Activated CD4-positive, alpha-beta T cell treated with anti-CD3 and anti-CD28 coated beads for 4 hours (primary cell): Measurements from ENCODE around the gene KCNK7.
A peak's percentile ranks its signal among the peaks of the same experiment; 100 is the strongest.

Experiments
- DNase-seq, 2 donors: peaks; one replicate each; pipeline ENCODE4 v3.0.0-alpha.2; 2020

KCNK7 gene

GRCh38 chr11:65625628-65626342 is 30.2 kb upstream of the KCNK7 start:
- peak; percentile 48 to 49 for DNase-seq

DNA sequence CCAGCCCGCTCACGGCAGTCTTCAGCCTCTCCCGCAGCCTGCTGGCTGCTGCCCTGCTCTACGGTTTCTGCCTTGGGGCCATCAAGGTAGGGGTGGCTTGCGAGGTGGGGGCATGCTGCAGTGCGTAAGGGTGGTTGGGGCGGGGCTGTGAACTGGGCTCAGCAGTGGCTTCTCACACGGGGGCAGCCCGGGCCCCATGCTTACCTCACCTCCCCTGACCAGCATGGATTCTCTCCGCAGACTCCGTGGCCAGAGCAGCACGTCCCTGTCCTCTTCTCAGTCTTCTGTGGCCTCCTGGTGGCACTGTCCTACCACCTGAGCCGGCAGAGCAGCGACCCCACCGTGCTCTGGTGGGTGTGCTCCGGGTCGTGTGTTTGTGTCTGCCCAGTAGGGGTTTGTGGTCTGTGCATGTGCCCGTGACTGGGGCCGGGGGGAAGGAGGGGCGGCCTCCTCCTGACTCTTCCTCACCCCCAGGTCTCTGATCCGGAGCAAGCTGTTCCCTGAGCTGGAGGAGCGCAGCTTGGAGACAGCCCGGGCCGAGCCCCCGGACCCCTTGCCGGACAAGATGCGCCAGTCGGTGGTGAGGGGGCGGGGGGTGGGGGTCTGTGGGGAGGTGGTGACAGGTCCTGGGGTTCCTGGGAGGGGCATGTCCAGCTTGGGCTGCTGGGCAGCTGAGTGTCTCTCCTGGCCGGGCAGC is 29.5 kb upstream of the KCNK7 start:
- no peak for DNase-seq

GRCh38 chr11:65623852-65624616 is 28.4 kb upstream of the KCNK7 start:
- DNase-seq = no peak

GRCh38 chr11:65623177-65623576 is 27.6 kb upstream of the KCNK7 start:
- DNase-seq = no peak

DNA sequence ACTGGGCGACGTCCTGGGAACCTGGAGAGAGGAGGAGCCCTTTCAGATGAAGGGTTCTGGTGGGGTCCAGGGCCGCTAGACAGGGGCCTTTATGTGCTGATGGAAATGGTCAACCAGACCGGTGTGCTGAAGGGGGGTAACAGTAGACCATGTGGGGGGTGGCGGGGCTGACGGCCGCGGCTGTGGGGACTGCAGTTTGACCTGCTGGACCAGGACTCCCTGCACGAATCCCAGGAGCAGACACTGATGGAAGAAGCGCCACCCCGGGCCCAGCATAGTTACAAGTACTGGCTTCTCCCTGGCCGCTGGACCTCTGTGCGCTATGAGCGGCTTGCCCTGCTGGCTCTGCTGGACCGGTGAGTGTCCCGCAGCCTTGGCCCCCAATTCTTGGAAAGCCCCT is 26.4 kb upstream of the KCNK7 start:
- DNase-seq = no peak

DNA sequence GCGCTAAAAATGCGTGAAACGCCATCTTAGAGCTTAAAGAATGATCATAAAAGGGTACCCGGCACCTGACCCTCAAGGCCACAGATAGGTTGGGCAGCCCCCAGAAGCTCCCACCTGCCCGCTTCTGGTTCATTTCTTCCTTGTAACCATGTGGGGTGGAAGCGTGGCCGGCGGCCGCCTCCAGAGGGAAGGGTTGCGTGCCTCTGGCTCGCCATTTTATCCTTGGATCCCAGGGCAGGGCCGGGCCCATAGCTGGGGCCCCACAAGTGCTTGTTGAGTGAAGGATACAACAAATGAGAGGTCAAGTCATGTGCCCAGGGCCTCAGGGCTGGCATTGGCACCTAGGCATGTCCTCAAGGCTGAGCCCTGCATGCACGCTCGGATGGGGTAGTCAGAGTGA is 25.9 kb upstream of the KCNK7 start:
- DNase-seq = no peak

- no peak for DNase-seq
Measured at GRCh38 chr11:65620666-65621065, 25.1 kb upstream of the KCNK7 start.

DNA sequence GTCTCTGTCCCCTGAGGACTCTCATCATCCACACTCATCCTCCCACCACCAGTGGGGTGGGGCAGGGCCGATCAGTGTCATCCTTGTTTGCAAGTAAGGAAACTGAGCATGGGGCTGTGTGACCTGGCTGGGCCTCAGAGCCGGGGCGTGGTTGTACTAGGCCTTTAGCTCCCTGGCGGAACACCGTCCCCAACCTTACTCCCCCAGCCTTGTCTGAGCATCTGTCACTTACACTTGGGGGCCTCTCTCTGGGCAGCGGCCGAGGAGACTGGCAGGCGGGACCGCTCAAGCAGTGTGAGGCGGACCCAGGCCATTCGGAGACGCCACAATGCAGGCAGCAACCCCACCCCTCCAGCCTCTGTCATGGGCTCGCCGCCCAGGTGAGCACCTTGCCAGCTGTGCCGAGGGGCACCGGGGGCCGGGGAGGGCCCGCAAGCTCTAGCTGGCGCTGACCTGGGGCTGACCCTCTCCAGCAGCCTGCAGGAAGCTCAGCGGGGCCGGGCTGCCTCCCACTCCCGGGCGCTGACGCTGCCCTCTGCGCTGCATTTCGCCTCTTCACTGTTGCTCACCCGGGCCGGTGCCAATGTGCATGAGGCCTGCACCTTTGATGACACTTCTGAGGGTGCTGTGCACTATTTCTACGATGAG is 23.8 kb upstream of the KCNK7 start:
- DNase-seq = no peak

DNA sequence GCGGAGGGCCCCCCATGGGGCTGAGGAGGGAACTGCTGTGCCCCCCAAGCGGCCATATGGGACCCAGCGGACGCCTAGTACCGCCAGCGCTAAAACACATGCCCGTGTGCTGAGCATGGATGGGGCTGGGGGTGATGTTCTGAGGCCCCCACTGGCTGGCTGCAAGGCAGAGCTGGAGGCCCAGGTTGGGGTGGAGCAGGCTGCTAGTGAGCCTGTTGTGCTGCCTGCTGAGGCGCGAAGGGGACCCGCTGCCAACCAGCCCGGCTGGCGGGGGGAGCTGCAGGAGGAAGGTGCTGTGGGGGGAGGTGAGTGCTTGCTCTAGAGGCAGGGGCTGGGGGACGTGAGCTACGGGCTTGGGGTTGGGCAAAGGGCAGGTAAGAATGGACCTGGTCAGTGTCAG is 23.2 kb upstream of the KCNK7 start:
- no peak for DNase-seq

DNA sequence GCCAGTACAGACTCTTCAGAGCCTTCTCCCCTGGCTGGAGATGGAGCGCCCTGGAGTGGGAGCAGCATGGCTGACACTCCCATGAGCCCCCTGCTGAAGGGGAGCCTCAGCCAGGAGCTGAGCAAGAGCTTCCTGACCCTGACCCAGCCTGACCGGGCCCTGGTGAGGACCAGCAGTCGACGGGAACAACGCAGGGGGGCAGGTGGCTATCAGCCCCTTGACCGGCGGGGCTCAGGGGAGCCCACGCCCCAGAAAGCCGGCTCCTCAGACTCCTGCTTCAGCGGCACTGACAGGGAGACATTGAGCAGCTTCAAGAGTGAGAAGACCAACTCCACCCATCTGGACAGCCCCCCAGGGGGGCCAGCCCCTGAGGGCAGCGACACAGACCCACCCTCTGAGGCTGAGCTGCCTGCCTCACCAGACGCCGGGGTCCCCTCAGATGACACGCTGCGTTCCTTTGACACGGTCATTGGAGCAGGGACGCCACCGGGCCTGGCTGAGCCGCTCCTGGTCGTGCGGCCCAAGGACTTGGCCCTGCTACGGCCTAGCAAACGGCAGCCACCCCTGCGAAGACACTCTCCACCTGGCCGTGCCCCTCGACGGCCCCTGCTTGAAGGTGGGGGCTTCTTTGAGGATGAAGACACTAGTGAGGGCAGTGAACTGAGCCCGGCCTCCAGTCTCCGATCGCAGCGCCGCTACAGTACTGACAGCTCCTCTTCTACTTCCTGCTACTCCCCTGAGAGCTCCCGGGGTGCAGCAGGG is 22.6 kb upstream of the KCNK7 start:
- no peak for DNase-seq

- DNase-seq = no peak
Measured at GRCh38 chr11:65617136-65617850, 21.7 kb upstream of the KCNK7 start.

GRCh38 chr11:65616575-65617001 is 21.0 kb upstream of the KCNK7 start:
- no peak for DNase-seq

GRCh38 chr11:65615950-65616574 is 20.5 kb upstream of the KCNK7 start:
- no peak for DNase-seq

- DNase-seq = peak; percentile 100
Measured at GRCh38 chr11:65615229-65615949, 19.8 kb upstream of the KCNK7 start, which contains the start of gene PCNX3. PCNX3 (plus strand) TSS chr11:65615776; CDS start chr11:65616312, 536 bp downstream.

GRCh38 chr11:65613091-65613928 is 17.7 kb upstream of the KCNK7 start:
- peak in 1 of 2 donors; percentile 25 for DNase-seq

DNA sequence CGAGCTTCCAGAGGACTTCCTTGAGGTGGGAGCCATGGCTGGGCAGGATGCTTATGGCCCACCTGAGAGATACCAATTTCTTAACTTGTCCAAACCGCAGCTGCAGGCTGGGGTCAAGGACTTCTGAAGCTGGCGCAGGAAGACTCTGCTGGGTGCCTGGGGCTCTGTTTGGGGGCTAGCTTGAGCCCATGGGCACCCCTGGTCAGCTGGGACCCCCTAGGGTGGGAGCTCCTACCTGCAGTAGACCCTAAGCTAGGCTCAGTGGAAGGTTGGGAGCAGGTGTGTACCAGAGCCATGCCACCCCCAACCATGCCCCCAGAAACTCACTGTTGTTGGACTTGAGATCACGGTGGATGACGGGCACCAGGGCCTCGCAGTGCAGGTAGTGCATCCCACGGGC is 17.1 kb upstream of the KCNK7 start:
- no peak for DNase-seq

DNA sequence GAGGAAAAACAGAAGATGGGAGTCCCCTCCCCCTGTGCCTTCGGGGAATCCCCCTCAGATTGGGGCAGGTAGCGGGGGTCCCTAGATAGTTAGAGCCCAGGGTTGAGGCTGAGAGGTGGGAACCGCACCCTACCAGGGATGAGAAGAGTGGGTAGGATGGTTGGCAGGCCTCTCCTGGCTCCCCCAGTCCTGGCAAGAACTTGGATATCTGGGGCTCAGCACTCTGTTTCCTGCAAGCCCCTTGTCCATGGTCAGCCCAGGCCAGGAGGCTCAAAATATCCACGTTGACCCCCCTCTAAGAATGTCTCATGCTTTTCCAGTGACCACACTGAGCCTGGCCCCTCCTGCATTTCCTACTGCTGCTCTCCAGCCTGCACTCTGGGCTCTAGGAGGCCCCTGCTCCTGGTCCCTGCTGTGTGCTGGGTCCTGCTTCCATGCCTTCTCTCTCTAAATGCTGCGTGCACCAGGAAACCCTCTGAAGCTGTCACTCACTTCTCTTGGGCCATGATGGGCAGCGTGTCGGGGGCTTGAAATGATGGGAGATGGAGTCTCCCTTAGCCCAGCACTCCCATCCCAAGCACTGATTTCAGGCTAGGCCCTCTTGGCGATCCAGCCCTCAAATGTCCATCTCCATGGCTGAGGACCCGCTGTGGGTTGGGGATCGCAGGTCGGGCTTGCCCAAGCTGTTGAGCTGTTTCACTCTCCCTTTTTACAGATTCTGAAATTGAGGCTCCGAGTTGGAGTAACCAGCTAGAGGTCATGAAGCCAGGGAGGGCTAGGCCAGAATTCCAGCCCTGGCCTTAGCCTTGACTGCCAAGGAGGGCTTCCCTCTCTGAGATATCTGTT is 16.4 kb upstream of the KCNK7 start:
- no peak for DNase-seq

- no peak for DNase-seq
Measured at GRCh38 chr11:65611028-65611757, 15.6 kb upstream of the KCNK7 start.
